HG03558 (cell line): ENCODE results near the gene ARSI.
"Not testable (repeated sequence)": the region's sequence is repeated elsewhere in the genome, so short reads cannot be mapped to it uniquely, and the experiment has no call there.

Experiments
- ATAC-seq: cut with Tn5 transposase; IDR thresholded peaks from one replicate; pipeline ENCODE4 v1.9.1; 2021; ENCODE audit warnings: moderate number of reproducible peaks; ENCODE audit not compliant: unreplicated experiment; ENCODE audit errors: extremely low read depth

The ARSI gene

DNA sequence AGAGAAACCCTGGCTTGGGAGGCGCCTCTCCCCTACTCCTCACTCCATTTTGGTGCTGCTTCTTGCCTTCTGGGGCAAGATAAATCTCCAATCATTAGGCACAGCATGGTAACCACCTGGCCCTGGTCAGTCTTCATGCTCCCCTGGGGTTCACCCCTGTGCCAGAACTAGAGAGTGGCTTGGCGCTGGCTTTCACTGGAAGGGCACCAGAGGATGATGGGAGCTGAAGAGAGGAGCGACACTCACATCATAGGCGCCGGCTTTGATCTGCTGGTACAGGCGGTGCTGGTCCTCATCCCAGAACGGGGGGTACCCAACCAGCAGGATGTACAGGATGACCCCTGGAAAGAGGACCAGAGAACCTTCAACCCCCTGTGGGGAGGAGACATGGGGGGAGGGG, 51.2 kb downstream of the ARSI start:
- no peak for ATAC-seq

DNA sequence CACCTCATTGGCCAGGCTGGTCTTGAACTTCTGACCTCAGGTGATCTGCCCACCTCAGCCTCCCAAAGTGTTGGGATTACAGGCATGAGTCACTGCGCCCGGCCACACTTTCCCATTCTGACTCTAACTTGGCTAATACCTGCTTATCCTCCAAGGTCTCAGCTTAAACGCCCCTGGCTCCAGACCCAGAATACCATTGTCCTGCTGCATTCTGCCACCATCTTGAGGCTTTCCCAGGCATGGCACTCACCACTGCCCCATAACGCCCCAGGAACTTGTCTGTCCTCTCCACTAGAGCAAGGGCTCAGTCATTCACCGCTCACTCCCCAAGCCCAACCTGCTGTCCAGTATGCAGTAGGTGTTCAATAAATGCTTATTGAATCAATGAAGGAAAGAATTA, 53.0 kb downstream of the ARSI start:
- no peak for ATAC-seq

DNA sequence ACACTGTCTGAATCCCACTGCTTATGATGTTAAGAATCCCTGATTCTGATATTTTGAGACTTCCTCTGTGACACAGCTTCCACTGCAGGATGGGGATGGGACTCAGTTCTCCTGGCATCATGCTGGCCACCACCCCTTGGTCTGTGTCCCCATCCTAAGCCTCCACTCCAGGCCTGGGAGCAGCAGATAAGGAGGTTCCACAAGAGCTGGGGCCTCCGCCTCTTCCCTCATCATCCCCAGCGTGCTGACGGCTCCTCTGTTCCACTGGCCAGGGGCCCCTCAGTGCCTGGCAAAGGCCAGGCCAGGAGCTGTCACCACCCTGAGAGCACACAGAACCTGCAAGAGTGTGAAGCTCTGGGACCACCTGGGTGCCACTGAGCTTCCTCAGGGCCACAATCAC, 53.8 kb downstream of the ARSI start:
- ATAC-seq = no peak

DNA sequence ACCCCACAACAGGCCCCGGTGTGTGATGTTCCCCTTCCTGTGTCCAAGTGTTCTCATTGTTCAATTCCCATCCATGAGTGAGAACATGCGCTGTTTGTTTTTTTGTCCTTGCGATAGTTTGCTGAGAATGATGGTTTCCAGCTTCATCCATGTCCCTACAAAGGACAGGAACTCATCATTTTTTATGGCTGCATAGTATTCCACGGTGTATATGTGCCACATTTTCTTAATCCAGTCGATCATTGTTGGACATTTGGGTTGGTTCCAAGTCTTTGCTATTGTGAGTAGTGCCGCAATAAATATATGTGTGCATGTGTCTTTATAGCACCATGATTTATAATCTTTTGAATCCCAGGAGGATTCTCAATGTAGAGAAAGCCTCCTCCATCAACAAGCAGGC, 54.2 kb downstream of the ARSI start:
- not testable (repeated sequence) for ATAC-seq

DNA sequence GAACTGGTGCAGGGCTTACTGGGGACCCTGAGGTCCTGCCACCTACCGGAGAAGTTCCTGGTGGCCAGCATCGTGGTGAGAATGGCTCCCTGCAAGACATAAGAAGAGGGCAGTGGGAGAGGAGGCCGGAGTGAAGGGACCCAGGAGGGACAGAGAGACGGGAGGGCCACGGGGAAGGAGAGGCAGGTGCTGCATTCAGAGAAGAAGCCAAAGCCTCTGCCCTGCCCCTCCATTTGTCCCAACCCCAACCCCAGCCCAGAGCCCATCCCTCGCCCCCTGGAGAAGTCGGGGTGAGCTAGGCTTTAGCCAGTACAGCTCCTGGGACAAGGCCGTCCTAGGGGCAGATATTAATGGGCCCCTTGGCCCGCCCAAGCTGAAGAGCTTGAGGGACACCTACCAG, 55.0 kb downstream of the ARSI start:
- ATAC-seq = no peak

DNA sequence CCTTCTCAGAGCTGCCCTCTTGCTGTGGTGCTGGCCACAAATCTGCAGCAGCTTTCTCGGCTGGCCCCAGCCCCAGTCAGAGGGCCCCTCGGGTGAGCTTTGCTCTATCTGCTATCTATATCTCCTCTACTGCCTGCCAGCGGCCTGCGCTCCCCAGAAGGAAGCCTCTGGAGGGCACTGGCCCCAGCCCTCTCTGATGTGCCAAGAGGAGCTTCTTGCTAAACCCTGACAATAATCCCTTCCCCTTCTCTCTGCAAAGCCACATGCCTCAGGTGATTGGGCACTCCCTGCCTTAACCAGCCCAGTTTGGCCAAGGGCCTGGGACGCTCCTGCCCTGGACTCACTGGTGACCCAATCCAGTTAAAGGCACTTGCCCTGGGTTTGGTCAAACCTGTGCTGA, 55.9 kb downstream of the ARSI start:
- no peak for ATAC-seq

DNA sequence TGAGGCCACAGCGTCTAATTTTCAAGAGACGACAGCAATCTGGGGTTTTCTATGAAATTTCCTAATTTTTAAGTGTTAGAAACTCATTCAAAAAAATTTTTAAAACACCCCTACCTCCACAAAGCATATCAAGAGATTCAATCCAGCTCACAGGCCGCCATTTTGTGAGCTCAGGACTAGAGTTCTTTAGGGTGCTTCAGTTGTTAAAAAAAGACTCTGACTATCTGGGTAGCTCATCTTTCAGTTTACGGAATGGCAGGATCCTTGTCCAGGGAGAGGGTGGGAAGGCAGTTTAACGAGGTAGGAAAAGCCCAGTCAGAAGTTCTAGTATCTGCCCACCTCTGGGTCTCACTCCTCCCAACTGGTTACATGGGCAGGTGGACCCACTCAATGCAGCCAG, 56.3 kb downstream of the ARSI start:
- ATAC-seq = no peak
